Smooth muscle cell (in vitro differentiated cells): ENCODE data around the gene C1orf198. TPM values are rescaled to one million over a fixed set of nuclear protein-coding genes. Genes with fewer than 3 reads are reported as not detected.

Source experiments
- DNase-seq: peaks from one replicate; lab custom pipeline; 2025; ENCODE audit not compliant: unreplicated experiment; lab: John Stamatoyannopoulos, UW
- H2AFZ ChIP-seq: fragments of 200-600 bp; sonication (generic); 2 replicates; pipeline ENCODE4 v1.6.0; 2016; ENCODE audit warnings: antibody characterized with exemption, low read depth, mild to moderate bottlenecking
- H3F3A ChIP-seq: fragments of 200-600 bp; sonication (generic); 2 replicates; pipeline ENCODE4 v1.6.0; 2017; ENCODE audit warnings: antibody characterized with exemption, low read depth
- H3K27ac ChIP-seq: fragments of 200-600 bp; sonication (generic); 2 replicates; pipeline ENCODE4 v1.5.1; 2016; ENCODE audit warnings: low read depth, mild to moderate bottlenecking
- H3K27me3 ChIP-seq: fragments of 200-600 bp; sonication (generic); 2 replicates; pipeline ENCODE4 v1.6.1; 2016; ENCODE audit warnings: low read depth, mild to moderate bottlenecking
- H3K36me3 ChIP-seq: fragments of 200-600 bp; sonication (generic); 2 replicates; pipeline ENCODE4 v1.5.1; 2016; ENCODE audit warnings: low read depth
- H3K4me1 ChIP-seq: fragments of 200-600 bp; sonication (generic); 2 replicates; pipeline ENCODE4 v1.5.1; 2016; ENCODE audit warnings: low read depth
- H3K4me2 ChIP-seq: fragments of 200-600 bp; sonication (generic); 2 replicates; pipeline ENCODE4 v1.6.0; 2016; ENCODE audit warnings: mild to moderate bottlenecking
- H3K4me3 ChIP-seq: fragments of 200-600 bp; sonication (generic); 2 replicates; pipeline ENCODE4 v1.5.1; 2016; ENCODE audit warnings: mild to moderate bottlenecking
- H3K79me2 ChIP-seq: fragments of 200-600 bp; sonication (generic); 2 replicates; pipeline ENCODE4 v1.6.0; 2016; ENCODE audit warnings: low read depth, mild to moderate bottlenecking
- H3K9ac ChIP-seq: fragments of 200-600 bp; sonication (generic); 2 replicates; pipeline ENCODE4 v1.6.0; 2016; ENCODE audit warnings: low read depth
- H3K9me3 ChIP-seq: fragments of 200-600 bp; sonication (generic); replicated peaks from 2 replicates; pipeline ENCODE4 v1.5.1; 2016; ENCODE audit warnings: low read depth
- H4K20me1 ChIP-seq: fragments of 200-600 bp; sonication (generic); 2 replicates; pipeline ENCODE4 v1.6.0; 2016; ENCODE audit warnings: low read depth
- WGBS: methylation state at CpG from one replicate; pipeline ENCODE4 v1.1.7; 2016; ENCODE audit warnings: low lambda C conversion rate; 5-methylcytosine and 5-hydroxymethylcytosine counted together
- polyA plus RNA-seq: library from polyadenylated mRNA; unstranded; fragments of >200 nt; fragmentation: Nextera tagmentation; extraction: Ambion mirVana; gene quantifications from 2 replicates; pipeline ENCODE4 v1.2.1, GENCODE V29; 2016
- total RNA-seq: library from RNA; depleted of rRNA; stranded (reverse); fragments of >200 nt; gene quantifications from 2 replicates; pipeline ENCODE4 v1.2.3, GENCODE V29; 2014
- TF ChIP-seq, protein P1 (sequence below): fragments of 200-600 bp; sonication (generic); IDR thresholded peaks from 2 replicates; pipeline ENCODE4 v1.5.1; 2017; ENCODE audit warnings: borderline replicate concordance, mild to moderate bottlenecking, antibody characterized with exemption; ENCODE audit not compliant: insufficient read depth, poor library complexity, severe bottlenecking

C1orf198 gene
- total and polyA plus RNA-seq, 2 experiments from 2014 or later: 67.7 to 77.5 TPM

DNA sequence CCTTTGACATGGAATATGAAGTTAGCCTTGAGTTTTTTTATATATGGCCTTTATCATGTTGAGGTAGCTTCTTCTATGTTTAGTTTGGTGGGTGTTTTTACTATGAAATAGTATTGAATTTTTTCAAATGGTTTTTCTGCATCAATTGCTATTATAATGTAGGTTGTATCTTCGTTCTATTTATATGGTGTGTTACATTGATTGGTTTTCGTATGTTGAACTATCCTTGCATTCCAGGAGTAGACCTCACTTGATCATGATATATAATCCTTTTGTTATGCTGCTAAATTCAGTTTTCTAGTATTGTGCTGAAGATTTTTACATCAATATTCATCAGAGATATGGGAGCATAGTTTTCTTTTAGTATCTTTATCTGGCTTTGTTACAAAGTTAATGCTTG is 55.8 kb downstream of the C1orf198 start:
- H3K27me3 ChIP-seq: no peaks in the 10 kb centered on the region
- H3K4me2 ChIP-seq: no peak overlapping the region
- TF ChIP-seq, protein P1, sequence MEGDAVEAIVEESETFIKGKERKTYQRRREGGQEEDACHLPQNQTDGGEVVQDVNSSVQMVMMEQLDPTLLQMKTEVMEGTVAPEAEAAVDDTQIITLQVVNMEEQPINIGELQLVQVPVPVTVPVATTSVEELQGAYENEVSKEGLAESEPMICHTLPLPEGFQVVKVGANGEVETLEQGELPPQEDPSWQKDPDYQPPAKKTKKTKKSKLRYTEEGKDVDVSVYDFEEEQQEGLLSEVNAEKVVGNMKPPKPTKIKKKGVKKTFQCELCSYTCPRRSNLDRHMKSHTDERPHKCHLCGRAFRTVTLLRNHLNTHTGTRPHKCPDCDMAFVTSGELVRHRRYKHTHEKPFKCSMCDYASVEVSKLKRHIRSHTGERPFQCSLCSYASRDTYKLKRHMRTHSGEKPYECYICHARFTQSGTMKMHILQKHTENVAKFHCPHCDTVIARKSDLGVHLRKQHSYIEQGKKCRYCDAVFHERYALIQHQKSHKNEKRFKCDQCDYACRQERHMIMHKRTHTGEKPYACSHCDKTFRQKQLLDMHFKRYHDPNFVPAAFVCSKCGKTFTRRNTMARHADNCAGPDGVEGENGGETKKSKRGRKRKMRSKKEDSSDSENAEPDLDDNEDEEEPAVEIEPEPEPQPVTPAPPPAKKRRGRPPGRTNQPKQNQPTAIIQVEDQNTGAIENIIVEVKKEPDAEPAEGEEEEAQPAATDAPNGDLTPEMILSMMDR: no peak
- 88% methylated on average over 2 of the region's 2 CpGs for WGBS
- no peaks in the 10 kb centered on the region for H3K79me2 ChIP-seq
- H3K9me3 ChIP-seq: no peaks in the 10 kb centered on the region
- H3K27ac ChIP-seq: no peak overlapping the region
- H3K36me3 ChIP-seq: no peaks in the 10 kb centered on the region
- H2AFZ ChIP-seq: no peak overlapping the region
- no peaks in the 10 kb centered on the region for H3F3A ChIP-seq
- H3K9ac ChIP-seq: no peak overlapping the region
- no peak for DNase-seq
- no peak overlapping the region for H3K4me3 ChIP-seq
- no peaks in the 10 kb centered on the region for H4K20me1 ChIP-seq
- H3K4me1 ChIP-seq: no peaks in the 10 kb centered on the region

DNA sequence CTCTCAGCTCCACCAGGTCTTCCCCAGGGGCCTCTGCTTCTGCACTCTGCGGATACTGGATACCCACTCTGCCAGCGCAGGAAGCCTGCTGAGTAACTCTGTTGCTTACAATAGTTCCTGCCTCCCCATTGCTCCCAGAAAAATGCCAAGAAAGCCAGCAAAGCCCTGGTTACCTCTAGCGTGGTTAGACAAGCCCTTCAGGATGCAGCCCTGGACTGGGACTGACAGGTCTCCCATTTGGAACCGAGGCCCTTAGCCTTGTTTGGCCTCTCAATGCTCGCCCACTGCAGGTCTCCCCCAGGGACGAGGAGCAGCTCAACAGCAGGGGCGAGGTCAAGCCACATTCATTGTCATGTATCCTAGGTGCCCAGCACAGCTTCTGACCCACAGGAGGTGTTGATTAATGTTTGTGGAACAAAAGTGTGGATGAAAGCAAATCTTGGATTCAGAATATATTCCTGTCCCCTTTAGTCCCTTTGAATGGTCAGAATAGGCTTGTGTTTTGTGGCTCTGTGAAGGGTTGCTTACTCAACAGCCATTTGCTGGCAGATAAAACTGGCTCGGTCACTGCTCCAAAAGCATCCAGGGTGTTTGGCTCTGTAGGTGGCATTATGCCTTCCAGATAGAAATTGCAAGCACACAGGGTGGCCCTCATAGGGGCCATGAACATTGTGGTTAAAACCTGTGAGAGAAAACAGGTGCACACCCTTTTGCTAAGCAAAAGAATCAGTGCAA is 58.9 kb downstream of the C1orf198 start:
- H3K27me3 ChIP-seq: no peaks in the 10 kb centered on the region
- H3K4me3 ChIP-seq: no peak overlapping the region
- no peak overlapping the region for H3K9ac ChIP-seq
- no peak overlapping the region for H3K4me2 ChIP-seq
- no peaks in the 10 kb centered on the region for H4K20me1 ChIP-seq
- no peaks in the 10 kb centered on the region for H3F3A ChIP-seq
- no peak overlapping the region for H3K27ac ChIP-seq
- TF ChIP-seq, protein P1: no peak
- no peaks in the 10 kb centered on the region for H3K4me1 ChIP-seq
- no peaks in the 10 kb centered on the region for H3K9me3 ChIP-seq
- H3K36me3 ChIP-seq: no peaks in the 10 kb centered on the region
- 85% methylated on average over 8 of the region's 8 CpGs for WGBS
- no peak overlapping the region for H2AFZ ChIP-seq
- DNase-seq: no peak
- no peaks in the 10 kb centered on the region for H3K79me2 ChIP-seq

DNA sequence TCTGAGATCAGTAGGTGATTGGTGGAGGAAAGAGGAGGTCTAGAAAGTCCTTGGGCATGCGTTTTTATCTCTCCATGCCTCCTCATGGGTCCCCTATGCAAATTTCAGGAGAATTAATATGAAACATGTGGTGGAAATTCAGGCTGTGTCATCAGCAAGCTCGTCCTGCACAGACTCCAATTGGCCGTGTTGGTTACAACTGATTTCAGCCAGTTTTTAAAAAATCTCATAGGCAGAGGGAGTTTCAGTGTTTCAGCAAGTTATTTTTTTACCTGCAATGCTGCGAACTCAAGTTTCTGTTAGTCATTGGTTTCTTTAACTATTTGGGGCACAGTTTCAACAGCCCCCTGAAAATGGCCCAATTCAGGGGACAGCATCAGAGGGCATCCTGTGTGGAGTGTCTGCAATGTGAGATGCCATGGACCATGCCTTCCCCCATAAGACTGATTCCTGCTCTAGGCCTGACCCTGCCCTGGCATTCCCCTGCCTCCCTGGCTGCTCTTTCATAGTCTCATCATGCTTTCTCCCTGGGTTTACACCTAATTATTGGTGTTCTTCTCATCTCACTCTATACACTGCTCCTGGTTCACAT is 59.9 kb downstream of the C1orf198 start:
- TF ChIP-seq, protein P1: no peak
- Histone ChIP-seq H3K4me1 (no peaks in the 10 kb centered on the region), H3K27me3 (no peaks in the 10 kb centered on the region), H2AFZ (no peak overlapping the region), H3K4me2 (no peak overlapping the region), H3K4me3 (no peak overlapping the region), H3K79me2 (no peaks in the 10 kb centered on the region), H3K36me3 (no peaks in the 10 kb centered on the region), H3K9me3 (no peaks in the 10 kb centered on the region), H3K9ac (no peak overlapping the region), H4K20me1 (no peaks in the 10 kb centered on the region), H3F3A (no peaks in the 10 kb centered on the region), H3K27ac (no peak overlapping the region)
- 80% methylated on average over 4 of the region's 4 CpGs for WGBS
- DNase-seq: no peak
